ENCODE data around the gene C20orf144. TPM values are rescaled to one million over a fixed set of nuclear protein-coding genes. Genes with fewer than 3 reads are reported as not detected.
"Not testable (repeated sequence)": the region's sequence is repeated elsewhere in the genome, so short reads cannot be mapped to it uniquely, and the experiment has no call there.

C20orf144 gene
- total RNA-seq, 1 donor from 2014 or later = not detected

DNA sequence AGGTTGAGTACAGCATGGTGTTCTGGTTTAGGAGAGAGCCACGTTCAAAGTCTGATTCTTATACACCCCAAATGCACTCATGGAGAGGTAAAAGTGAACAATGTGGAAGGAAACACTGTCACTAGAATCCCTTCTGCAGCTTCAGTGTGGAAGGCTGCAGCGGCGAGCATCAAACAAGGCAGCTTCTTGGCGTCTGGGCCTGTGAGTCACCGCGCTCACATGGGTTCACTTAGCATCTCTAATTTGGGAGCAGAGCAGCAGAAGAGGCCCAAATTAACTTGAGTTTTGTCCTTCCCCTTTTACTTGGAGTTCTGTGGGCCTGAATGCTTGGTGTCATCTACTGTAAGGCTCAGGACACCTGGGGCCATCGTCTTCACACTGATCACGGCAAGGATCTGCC lies 35.0 kb downstream of the C20orf144 start:
- DNase-seq (ENCODE audit: low read depth) (no peak), FAIRE-seq (no peak)
- no peak for TF ChIP-seq CTCF (IDR thresholded peaks at IDR 0.05; ENCODE audit: insufficient read depth, low read length, severe bottlenecking)
- Histone ChIP-seq H3K4me3 (ENCODE audit: low read depth, low read length) (no peak overlapping the region), H3K27me3 (ENCODE audit: control insufficient read depth, insufficient read depth, low read length) (no peaks in the 10 kb centered on the region), H3K36me3 (ENCODE audit: control insufficient read depth, insufficient read depth, low read length) (no peaks in the 10 kb centered on the region)

DNA sequence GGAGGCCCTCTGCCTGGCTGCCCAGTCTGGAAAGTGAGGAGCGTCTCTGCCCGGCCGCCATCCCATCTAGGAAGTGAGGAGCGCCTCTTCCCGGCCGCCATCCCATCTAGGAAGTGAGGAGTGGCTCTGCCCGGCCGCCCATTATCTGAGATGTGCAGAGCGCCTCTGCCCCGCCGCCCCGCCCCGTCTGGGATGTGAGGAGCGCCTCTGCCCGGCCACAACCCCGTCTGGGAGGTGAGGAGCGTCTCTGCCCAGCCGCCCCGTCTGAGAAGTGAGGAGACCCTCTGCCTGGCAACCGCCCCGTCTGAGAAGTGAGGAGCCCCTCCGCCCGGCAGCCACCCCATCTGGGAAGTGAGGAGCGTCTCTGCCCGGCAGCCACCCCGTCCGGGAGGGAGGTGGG lies 36.8 kb downstream of the C20orf144 start:
- not testable (repeated sequence) for H3K36me3 ChIP-seq (ENCODE audit: control insufficient read depth, insufficient read depth, low read length); H3K27me3 ChIP-seq (ENCODE audit: control insufficient read depth, insufficient read depth, low read length); FAIRE-seq; H3K4me3 ChIP-seq (ENCODE audit: low read depth, low read length); DNase-seq (ENCODE audit: low read depth)

DNA sequence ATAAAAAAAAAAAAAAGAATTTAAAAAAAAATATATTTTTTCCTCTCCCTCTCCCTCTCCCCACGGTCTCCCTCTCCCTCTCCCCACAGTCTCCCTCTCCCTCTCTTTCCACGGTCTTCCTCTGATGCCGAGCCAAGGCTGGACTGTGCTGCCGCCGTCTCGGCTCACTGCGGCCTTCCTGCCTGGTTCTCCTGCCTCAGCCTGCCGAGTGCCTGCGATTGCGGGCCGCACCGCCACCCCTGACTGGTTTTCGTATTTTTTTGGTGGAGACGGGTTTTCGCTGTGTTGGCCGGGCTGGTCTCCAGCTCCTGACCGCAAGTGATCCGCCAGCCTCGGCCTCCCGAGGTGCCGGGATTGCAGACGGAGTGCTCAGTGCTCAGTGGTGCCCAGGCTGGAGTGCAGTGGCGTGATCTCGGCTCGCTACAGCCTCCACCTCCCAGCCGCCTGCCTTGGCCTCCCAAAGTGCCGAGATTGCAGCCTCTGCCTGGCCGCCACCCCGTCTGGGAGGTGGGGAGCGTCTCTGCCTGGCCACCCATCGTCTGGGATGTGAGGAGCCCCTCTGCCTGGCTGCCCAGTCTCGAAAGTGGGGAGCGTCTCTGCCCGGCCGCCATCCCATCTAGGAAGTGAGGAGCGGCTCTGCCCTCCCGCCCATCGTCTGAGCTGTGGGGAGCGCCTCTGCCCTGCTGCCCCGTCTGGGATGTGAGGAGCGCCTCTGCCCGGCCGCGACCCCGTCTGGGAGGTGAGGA lies 38.7 kb downstream of the C20orf144 start:
- not testable (repeated sequence) for H3K27me3 ChIP-seq (ENCODE audit: control insufficient read depth, insufficient read depth, low read length); H3K36me3 ChIP-seq (ENCODE audit: control insufficient read depth, insufficient read depth, low read length); FAIRE-seq; H3K4me3 ChIP-seq (ENCODE audit: low read depth, low read length); DNase-seq (ENCODE audit: low read depth)

- H3K4me3 ChIP-seq (ENCODE audit: low read depth, low read length) = no peak overlapping the region
- no peak for DNase-seq (ENCODE audit: low read depth)
- no peaks in the 10 kb centered on the region for H3K27me3 ChIP-seq (ENCODE audit: control insufficient read depth, insufficient read depth, low read length)
- no peak for FAIRE-seq
- no peak for TF ChIP-seq CTCF (IDR thresholded peaks at IDR 0.05; ENCODE audit: insufficient read depth, low read length, severe bottlenecking)
- H3K36me3 ChIP-seq (ENCODE audit: control insufficient read depth, insufficient read depth, low read length) = no peaks in the 10 kb centered on the region
Observed at GRCh38 chr20:33701629-33702450, 39.7 kb downstream of the C20orf144 start.

DNA sequence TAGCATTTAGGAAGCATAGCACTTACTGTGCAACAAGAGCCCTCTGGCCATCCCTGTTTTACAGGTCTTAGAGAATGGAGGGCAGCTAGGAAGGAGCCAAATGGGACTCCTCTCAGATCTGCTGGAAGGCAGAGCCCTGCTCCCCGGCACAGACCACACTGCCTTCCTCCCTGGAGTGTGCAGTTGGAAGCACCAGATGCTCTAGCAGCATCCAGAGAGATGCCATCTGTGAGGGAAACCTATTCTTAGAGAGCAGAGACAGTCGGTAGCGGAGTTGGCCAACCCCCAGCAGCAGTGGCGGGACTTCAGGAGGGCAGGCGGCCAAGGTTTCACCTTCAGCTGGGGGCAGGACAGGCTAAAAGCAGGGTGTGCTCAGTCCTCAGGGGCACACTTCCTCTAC lies 40.7 kb downstream of the C20orf144 start:
- no peak overlapping the region for H3K4me3 ChIP-seq (ENCODE audit: low read depth, low read length)
- FAIRE-seq (no peak), DNase-seq (ENCODE audit: low read depth) (no peak)
- H3K36me3 ChIP-seq (ENCODE audit: control insufficient read depth, insufficient read depth, low read length) = peaks cover 1% of the 10 kb centered on the region
- no peak for TF ChIP-seq CTCF (IDR thresholded peaks at IDR 0.05; ENCODE audit: insufficient read depth, low read length, severe bottlenecking)
- H3K27me3 ChIP-seq (ENCODE audit: control insufficient read depth, insufficient read depth, low read length) = no peaks in the 10 kb centered on the region

GRCh38 chr20:33703498-33704137 lies 41.5 kb downstream of the C20orf144 start:
- no peak for DNase-seq (ENCODE audit: low read depth)
- no peak overlapping the region for H3K4me3 ChIP-seq (ENCODE audit: low read depth, low read length)
- peaks cover 1% of the 10 kb centered on the region for H3K36me3 ChIP-seq (ENCODE audit: control insufficient read depth, insufficient read depth, low read length)
- no peak for FAIRE-seq
- H3K27me3 ChIP-seq (ENCODE audit: control insufficient read depth, insufficient read depth, low read length) = no peaks in the 10 kb centered on the region
- no peak for TF ChIP-seq CTCF (IDR thresholded peaks at IDR 0.05; ENCODE audit: insufficient read depth, low read length, severe bottlenecking)
